DOHH2 (cell line): Measurements from ENCODE around the gene FBN2.

Experiments
- H3F3A ChIP-seq: fragments of 200-600 bp; sonication (generic), shearing (Covaris generic); 2 replicates; pipeline ENCODE4 v1.6.0; 2016; ENCODE audit warnings: antibody characterized with exemption, mild to moderate bottlenecking; ENCODE audit not compliant: control insufficient read depth, insufficient read depth
- H3K27ac ChIP-seq: fragments of 200-600 bp; sonication (generic); 2 replicates; pipeline ENCODE4 v1.5.1; 2014; ENCODE audit warnings: low read depth, mild to moderate bottlenecking, low read length, moderate library complexity
- H3K27me3 ChIP-seq: fragments of 200-600 bp; sonication (generic); 2 replicates; pipeline ENCODE4 v1.6.1; 2014; ENCODE audit warnings: mild to moderate bottlenecking, low read length, mixed read lengths; ENCODE audit not compliant: control insufficient read depth
- H3K36me3 ChIP-seq: fragments of 200-600 bp; sonication (generic); 2 replicates; pipeline ENCODE4 v1.6.1; 2014; ENCODE audit warnings: mild to moderate bottlenecking, low read length, moderate library complexity, mixed read lengths; ENCODE audit not compliant: control insufficient read depth
- H3K4me1 ChIP-seq: fragments of 200-600 bp; sonication (generic); 2 replicates; pipeline ENCODE4 v1.6.1; 2014; ENCODE audit warnings: mild to moderate bottlenecking, low read length, mixed read lengths; ENCODE audit not compliant: control insufficient read depth
- H3K4me2 ChIP-seq: fragments of 200-600 bp; sonication (generic); 2 replicates; pipeline ENCODE4 v1.6.0; 2014; ENCODE audit warnings: mild to moderate bottlenecking, low read length, moderate library complexity
- H3K4me3 ChIP-seq: fragments of 200-600 bp; sonication (generic); 2 replicates; pipeline ENCODE4 v1.5.1; 2014; ENCODE audit warnings: mild to moderate bottlenecking, low read length, mixed read lengths
- H3K79me2 ChIP-seq: fragments of 200-600 bp; sonication (generic); 2 replicates; pipeline ENCODE4 v1.6.1; 2014; ENCODE audit warnings: mild to moderate bottlenecking, low read length, mixed read lengths; ENCODE audit not compliant: control insufficient read depth
- H3K9me2 ChIP-seq: fragments of 200-600 bp; sonication (generic); replicated peaks from 2 replicates; pipeline ENCODE4 v1.6.1; 2014; ENCODE audit warnings: mild to moderate bottlenecking, low read length, mixed read lengths; ENCODE audit not compliant: control insufficient read depth
- H3K9me3 ChIP-seq: fragments of 200-600 bp; sonication (generic); 2 replicates; pipeline ENCODE4 v1.6.1; 2014; ENCODE audit warnings: antibody characterized with exemption, low read length, mixed read lengths; ENCODE audit not compliant: control insufficient read depth, insufficient read depth
- H4K20me1 ChIP-seq: fragments of 200-600 bp; sonication (generic); 2 replicates; pipeline ENCODE4 v1.6.0; 2014; ENCODE audit warnings: low read depth, mild to moderate bottlenecking, antibody characterized with exemption, low read length, moderate library complexity; ENCODE audit not compliant: control insufficient read depth, insufficient read depth
- CTCF ChIP-seq: fragments of 200-600 bp; sonication (generic); IDR thresholded peaks from one replicate; pipeline ENCODE4 v1.5.1; 2014; ENCODE audit warnings: antibody characterized with exemption, mild to moderate bottlenecking, low read depth, low read length; ENCODE audit not compliant: poor library complexity, severe bottlenecking
- EZH2phosphoT487 ChIP-seq: fragments of 200-600 bp; sonication (generic); IDR thresholded peaks from 2 replicates; pipeline ENCODE4 v1.6.1; 2017; ENCODE audit warnings: borderline replicate concordance, mild to moderate bottlenecking, antibody characterized with exemption, low read length, moderate library complexity, mixed read lengths

The FBN2 gene

DNA sequence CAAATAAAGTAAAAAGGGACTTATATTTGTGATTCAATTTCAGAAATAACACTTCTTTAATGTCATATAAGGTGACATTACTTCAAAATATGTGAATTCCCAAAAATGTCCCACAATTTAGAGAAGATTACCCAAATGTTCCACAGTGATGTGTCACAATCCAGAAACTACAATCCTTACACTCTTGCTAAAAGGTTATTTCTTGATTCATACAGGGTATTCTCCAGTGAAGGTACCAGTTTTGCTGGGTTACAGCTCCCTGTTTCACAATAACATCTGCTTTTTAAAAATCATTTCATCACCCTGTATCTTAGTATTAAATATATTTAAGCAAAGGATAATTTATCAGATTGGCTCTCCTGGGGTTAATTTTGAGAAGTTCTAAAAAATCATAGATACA, 11.0 kb downstream of the FBN2 start:
- Histone ChIP-seq H3K27me3 (no peaks in the 10 kb centered on the region), H3K9me3 (no peaks in the 10 kb centered on the region), H4K20me1 (no peaks in the 10 kb centered on the region), H3K36me3 (no peaks in the 10 kb centered on the region), H3K79me2 (no peaks in the 10 kb centered on the region), H3K9me2 (no peaks in the 10 kb centered on the region; the same call in 1 of the 2 replicates), H3F3A (no peaks in the 10 kb centered on the region), H3K4me3 (no peak overlapping the region), H3K27ac (no peak overlapping the region), H3K4me1 (no peaks in the 10 kb centered on the region), H3K4me2 (no peak overlapping the region)
- TF ChIP-seq EZH2phosphoT487 (no peak), CTCF (no peak)

DNA sequence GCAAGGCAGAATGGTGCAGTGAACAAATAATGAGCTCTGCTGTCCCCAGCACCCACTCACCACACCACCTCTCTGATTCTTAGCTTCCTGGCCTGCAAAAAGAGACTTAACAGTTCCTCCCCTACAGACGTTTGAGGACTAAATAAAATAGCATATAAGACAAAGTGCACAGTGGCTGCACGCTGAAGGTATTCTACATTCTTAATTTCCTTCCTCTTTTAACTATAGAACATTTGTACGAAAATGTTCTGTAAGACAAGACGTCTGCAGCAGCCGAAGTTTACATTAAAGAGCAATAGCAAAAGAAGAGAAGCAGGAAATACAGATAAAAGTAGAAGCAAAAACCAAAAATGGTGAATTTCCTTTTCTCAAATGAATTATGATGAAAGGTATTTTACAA, 15.7 kb downstream of the FBN2 start:
- Histone ChIP-seq H3K9me3 (no peaks in the 10 kb centered on the region), H3K79me2 (no peaks in the 10 kb centered on the region), H3K27me3 (no peaks in the 10 kb centered on the region), H3K4me1 (no peaks in the 10 kb centered on the region), H3K27ac (no peak overlapping the region), H3K4me2 (no peak overlapping the region), H3K36me3 (no peaks in the 10 kb centered on the region), H4K20me1 (no peaks in the 10 kb centered on the region), H3K4me3 (no peak overlapping the region), H3F3A (no peaks in the 10 kb centered on the region), H3K9me2 (no peaks in the 10 kb centered on the region; the same call in 1 of the 2 replicates)
- TF ChIP-seq CTCF = no peak
- no peak for TF ChIP-seq EZH2phosphoT487

DNA sequence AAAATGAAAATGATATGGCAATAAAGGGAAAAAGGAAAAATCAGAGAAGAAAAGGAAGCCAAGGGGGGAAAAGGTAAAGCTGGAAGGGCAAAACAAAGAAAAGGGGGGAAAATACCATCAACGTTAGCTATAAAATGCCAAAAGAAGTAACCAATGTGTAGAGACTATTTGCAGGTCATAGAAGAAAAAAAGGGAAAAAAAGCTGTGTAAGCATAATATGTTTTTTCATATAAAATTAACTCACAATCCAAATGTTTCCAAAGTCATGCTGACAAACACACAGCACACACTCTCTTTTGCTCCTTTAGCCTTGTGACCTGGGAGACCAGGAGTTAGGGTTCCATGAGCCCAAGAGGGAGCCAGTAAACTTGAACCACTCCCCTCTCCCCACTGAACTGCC, 18.2 kb downstream of the FBN2 start:
- H3K27ac ChIP-seq = no peak overlapping the region
- H3K4me2 ChIP-seq = no peak overlapping the region
- H3K9me2 ChIP-seq = no peaks in the 10 kb centered on the region; the same call in 1 of the 2 replicates
- H3K79me2 ChIP-seq = no peaks in the 10 kb centered on the region
- H3K9me3 ChIP-seq = no peaks in the 10 kb centered on the region
- H4K20me1 ChIP-seq = no peaks in the 10 kb centered on the region
- H3K4me3 ChIP-seq = no peak overlapping the region
- no peaks in the 10 kb centered on the region for H3K36me3 ChIP-seq
- H3K27me3 ChIP-seq = no peaks in the 10 kb centered on the region
- no peaks in the 10 kb centered on the region for H3F3A ChIP-seq
- H3K4me1 ChIP-seq = no peaks in the 10 kb centered on the region
- TF ChIP-seq EZH2phosphoT487 (no peak), CTCF (no peak)

GRCh38 chr5:128516978-128517377, 21.1 kb downstream of the FBN2 start:
- no peaks in the 10 kb centered on the region for H3F3A ChIP-seq
- TF ChIP-seq EZH2phosphoT487 (no peak), CTCF (no peak)
- H3K36me3 ChIP-seq = no peaks in the 10 kb centered on the region
- no peaks in the 10 kb centered on the region for H3K9me2 ChIP-seq
- H3K4me1 ChIP-seq = no peaks in the 10 kb centered on the region
- H3K9me3 ChIP-seq = no peaks in the 10 kb centered on the region
- no peaks in the 10 kb centered on the region for H3K27me3 ChIP-seq
- H3K4me2 ChIP-seq = no peak overlapping the region
- H3K79me2 ChIP-seq = no peaks in the 10 kb centered on the region
- no peak overlapping the region for H3K27ac ChIP-seq
- no peaks in the 10 kb centered on the region for H4K20me1 ChIP-seq
- H3K4me3 ChIP-seq = no peak overlapping the region
